MG63 (cell line): ENCODE measurements around the gene C1QTNF12. TPM values are rescaled to one million over a fixed set of nuclear protein-coding genes. Genes with fewer than 3 reads are reported as not detected.

Experiments used
- DNase-seq: peaks from one replicate; pipeline ENCODE4 v3.0.0-alpha.2; 2020
- H3K27me3 ChIP-seq: fragments of 250-450 bp; sonication (Bioruptor Pico); 2 replicates; pipeline ENCODE4 v1.5.1; 2020; ENCODE audit warnings: mild to moderate bottlenecking, moderate library complexity
- H3K36me3 ChIP-seq: fragments of 250-450 bp; sonication (Bioruptor Pico); 2 replicates; pipeline ENCODE4 v1.5.1; 2020; ENCODE audit warnings: mild to moderate bottlenecking, moderate library complexity
- H3K4me3 ChIP-seq: fragments of 250-450 bp; sonication (Bioruptor Pico); 2 replicates; pipeline ENCODE4 v1.5.1; 2020; ENCODE audit warnings: mild to moderate bottlenecking, moderate library complexity
- H3K9me3 ChIP-seq: fragments of 250-450 bp; sonication (Bioruptor Pico); 2 replicates; pipeline ENCODE4 v1.5.1; 2020; ENCODE audit warnings: mild to moderate bottlenecking, moderate library complexity
- total RNA-seq: library from RNA; depleted of rRNA; stranded (reverse); fragments of >200 nt; shearing (Covaris generic); gene quantifications from 2 replicates; pipeline ENCODE4 v1.2.3, GENCODE V29; 2014; ENCODE audit warnings: low replicate concordance

The C1QTNF12 gene
- total RNA-seq, 1 experiment from 2014 or later, result 0.26 TPM

- no peak for DNase-seq
- no peaks in the 10 kb centered on the region for H3K9me3 ChIP-seq
- H3K36me3 ChIP-seq, result peaks cover 73% of the 10 kb centered on the region
- H3K27me3 ChIP-seq, result no peaks in the 10 kb centered on the region
- no peak overlapping the region for H3K4me3 ChIP-seq
Observed at GRCh38 chr1:1268284-1268682, 21.8 kb upstream of the C1QTNF12 start.

DNA sequence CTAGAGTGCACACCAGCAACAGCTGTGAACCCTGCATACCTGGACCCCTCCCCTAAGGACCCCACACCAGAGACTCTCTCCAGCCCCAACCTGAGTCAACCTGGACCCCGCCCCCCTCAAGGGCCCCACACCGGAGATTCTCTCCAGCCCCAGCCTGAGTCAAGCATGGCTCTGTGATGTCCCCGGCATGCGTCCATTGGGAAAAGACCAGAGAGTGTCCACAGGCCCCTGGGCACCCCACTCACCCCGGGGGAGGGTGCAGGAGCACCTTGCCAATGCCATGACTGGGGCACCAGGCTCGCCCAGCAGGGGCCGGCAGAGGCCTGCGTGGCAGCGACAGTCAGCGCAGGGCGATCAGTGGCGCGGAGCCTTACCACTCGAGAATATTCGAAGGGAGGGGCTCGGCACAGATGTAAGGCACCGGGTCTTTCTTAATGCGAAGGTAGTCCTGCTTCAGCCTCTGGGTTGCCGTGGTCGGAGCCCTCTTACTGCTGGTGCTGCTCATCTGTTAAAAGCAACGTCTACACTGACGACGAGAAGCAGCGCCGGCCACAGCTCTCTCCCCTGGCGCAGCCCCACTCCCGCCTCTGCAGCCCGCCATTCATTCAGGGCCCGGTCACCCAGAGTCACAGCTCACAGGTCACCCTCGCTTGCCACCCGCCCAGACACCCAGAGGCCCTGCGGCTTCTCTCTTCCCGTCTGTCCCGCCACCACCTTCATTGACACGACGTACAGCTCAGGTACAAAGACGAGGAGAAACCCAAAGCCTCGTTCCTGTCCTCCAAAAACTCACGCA lies 21.2 kb upstream of the C1QTNF12 start:
- H3K36me3 ChIP-seq, result peaks cover 74% of the 10 kb centered on the region
- H3K9me3 ChIP-seq, result no peaks in the 10 kb centered on the region
- no peak for DNase-seq
- H3K4me3 ChIP-seq, result no peak overlapping the region
- no peaks in the 10 kb centered on the region for H3K27me3 ChIP-seq

DNA sequence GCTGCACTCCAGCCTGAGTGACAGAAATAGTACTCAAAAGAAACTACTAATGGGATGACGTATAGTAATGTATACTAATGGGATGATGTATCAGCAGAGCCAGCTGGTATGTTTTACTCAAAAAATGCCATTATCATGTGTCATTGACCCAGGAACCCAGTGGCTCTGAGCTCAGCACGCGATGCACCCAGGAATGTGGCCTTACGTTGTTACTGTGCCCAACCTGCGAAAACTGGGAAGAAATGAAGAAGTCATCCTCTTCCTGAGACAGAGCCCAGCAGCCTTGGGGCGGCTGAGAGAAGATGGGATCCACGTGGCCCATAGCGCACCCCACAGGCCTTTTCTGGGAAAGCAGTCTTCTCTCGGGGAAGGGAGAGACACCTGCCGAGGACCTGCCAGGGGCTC lies 18.3 kb upstream of the C1QTNF12 start:
- peaks cover 76% of the 10 kb centered on the region for H3K36me3 ChIP-seq
- H3K27me3 ChIP-seq, result no peaks in the 10 kb centered on the region
- no peaks in the 10 kb centered on the region for H3K9me3 ChIP-seq
- no peak overlapping the region for H3K4me3 ChIP-seq
- DNase-seq, result peak; percentile 83

- H3K4me3 ChIP-seq, result no peak overlapping the region
- H3K27me3 ChIP-seq, result no peaks in the 10 kb centered on the region
- H3K36me3 ChIP-seq, result peaks cover 79% of the 10 kb centered on the region
- DNase-seq, result no peak
- no peaks in the 10 kb centered on the region for H3K9me3 ChIP-seq
Observed at GRCh38 chr1:1264026-1264425, 17.5 kb upstream of the C1QTNF12 start.

GRCh38 chr1:1262758-1263157 lies 16.2 kb upstream of the C1QTNF12 start:
- peaks cover 72% of the 10 kb centered on the region for H3K36me3 ChIP-seq
- no peaks in the 10 kb centered on the region for H3K27me3 ChIP-seq
- H3K9me3 ChIP-seq, result no peaks in the 10 kb centered on the region
- H3K4me3 ChIP-seq, result no peak overlapping the region
- no peak for DNase-seq

- Histone ChIP-seq H3K27me3 (no peaks in the 10 kb centered on the region), H3K4me3 (no peak overlapping the region), H3K36me3 (peaks cover 65% of the 10 kb centered on the region), H3K9me3 (no peaks in the 10 kb centered on the region)
- DNase-seq, result no peak
Observed at GRCh38 chr1:1262071-1262470, 15.5 kb upstream of the C1QTNF12 start.

- H3K27me3 ChIP-seq, result no peaks in the 10 kb centered on the region
- no peak overlapping the region for H3K4me3 ChIP-seq
- H3K36me3 ChIP-seq, result peaks cover 63% of the 10 kb centered on the region
- no peaks in the 10 kb centered on the region for H3K9me3 ChIP-seq
- no peak for DNase-seq
Observed at GRCh38 chr1:1260843-1261560, 14.5 kb upstream of the C1QTNF12 start.

GRCh38 chr1:1259951-1260600 lies 13.6 kb upstream of the C1QTNF12 start:
- Histone ChIP-seq H3K27me3 (no peaks in the 10 kb centered on the region), H3K36me3 (peaks cover 61% of the 10 kb centered on the region), H3K4me3 (no peak overlapping the region), H3K9me3 (no peaks in the 10 kb centered on the region)
- no peak for DNase-seq

DNA sequence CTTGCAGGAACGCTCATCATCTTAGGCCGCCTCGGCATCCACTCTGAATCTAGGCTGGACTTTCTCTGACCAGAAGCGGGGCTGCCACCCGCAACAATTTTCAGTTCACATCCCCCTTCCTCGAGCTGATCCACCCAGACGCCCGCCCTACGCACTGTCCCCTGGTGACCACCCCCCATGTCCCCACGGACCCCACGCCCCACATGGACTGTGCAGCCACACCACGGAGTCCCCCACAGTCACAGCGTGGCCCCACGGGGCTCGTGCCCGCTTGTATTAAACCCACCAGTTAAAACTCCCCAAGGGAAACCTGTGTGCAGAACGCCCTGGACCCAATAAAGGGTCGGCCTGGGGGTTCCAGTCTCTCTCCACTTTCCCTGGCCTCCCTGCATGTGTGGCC lies 13.0 kb upstream of the C1QTNF12 start:
- Histone ChIP-seq H3K27me3 (no peaks in the 10 kb centered on the region), H3K36me3 (peaks cover 61% of the 10 kb centered on the region)

GRCh38 chr1:1259119-1259488 lies 12.6 kb upstream of the C1QTNF12 start:
- no peaks in the 10 kb centered on the region for H3K9me3 ChIP-seq
- peaks cover 58% of the 10 kb centered on the region for H3K36me3 ChIP-seq
- H3K4me3 ChIP-seq, result no peak overlapping the region
- no peak for DNase-seq
- H3K27me3 ChIP-seq, result no peaks in the 10 kb centered on the region

More for the DNA sequence above, 13.0 kb upstream of the C1QTNF12 start:
- DNase-seq, result no peak
- H3K9me3 ChIP-seq, result no peaks in the 10 kb centered on the region
- H3K4me3 ChIP-seq, result no peak overlapping the region

- no peaks in the 10 kb centered on the region for H3K27me3 ChIP-seq
- DNase-seq, result no peak
- no peak overlapping the region for H3K4me3 ChIP-seq
- H3K36me3 ChIP-seq, result peaks cover 55% of the 10 kb centered on the region
- no peaks in the 10 kb centered on the region for H3K9me3 ChIP-seq
Observed at GRCh38 chr1:1256956-1257871, 10.7 kb upstream of the C1QTNF12 start.

- Histone ChIP-seq H3K4me3 (no peak overlapping the region), H3K27me3 (no peaks in the 10 kb centered on the region), H3K36me3 (peaks cover 42% of the 10 kb centered on the region), H3K9me3 (no peaks in the 10 kb centered on the region)
- DNase-seq, result no peak
Observed at GRCh38 chr1:1255611-1256010, 9.1 kb upstream of the C1QTNF12 start.

DNA sequence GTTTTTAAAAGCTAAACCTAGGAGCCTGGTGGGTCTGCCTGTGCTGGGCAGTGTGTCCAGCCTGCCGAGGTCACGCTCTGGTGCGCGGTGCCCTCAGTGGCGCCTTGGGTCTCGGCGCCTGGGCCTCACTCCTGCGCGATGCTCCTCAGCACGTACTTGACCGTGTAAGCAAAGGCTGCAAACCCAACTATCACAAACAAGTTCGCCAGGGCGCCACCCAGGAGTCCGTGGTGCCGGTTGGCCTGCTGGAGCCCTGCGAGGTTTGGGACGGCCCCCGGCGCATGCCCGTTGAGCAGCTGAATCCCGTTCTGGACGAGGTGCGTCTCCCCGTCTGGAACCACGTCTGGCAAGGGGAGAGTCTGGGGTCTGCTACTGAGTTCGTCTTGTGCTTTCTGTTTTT lies 8.6 kb upstream of the C1QTNF12 start:
- no peak for DNase-seq
- Histone ChIP-seq H3K9me3 (no peaks in the 10 kb centered on the region), H3K36me3 (peaks cover 38% of the 10 kb centered on the region), H3K4me3 (no peak overlapping the region), H3K27me3 (no peaks in the 10 kb centered on the region)

DNA sequence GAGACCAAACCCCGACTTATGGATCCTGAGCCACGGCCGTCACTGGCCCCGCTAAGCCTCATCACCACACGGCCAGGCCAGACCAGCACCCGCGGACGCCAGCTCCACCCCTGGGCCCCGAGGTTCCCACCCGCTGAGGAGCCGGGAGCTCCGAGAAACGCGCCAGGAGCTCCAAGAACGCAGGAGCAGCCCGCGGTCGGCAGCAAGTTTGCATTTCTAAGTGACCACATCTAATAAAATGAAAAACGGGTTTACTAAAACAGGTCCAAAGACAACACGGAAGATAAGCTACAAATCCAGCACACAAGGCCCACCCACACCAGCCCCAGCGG lies 8.1 kb upstream of the C1QTNF12 start:
- Histone ChIP-seq H3K9me3 (no peaks in the 10 kb centered on the region), H3K36me3 (peaks cover 34% of the 10 kb centered on the region), H3K27me3 (no peaks in the 10 kb centered on the region), H3K4me3 (no peak overlapping the region)
- DNase-seq, result no peak

DNA sequence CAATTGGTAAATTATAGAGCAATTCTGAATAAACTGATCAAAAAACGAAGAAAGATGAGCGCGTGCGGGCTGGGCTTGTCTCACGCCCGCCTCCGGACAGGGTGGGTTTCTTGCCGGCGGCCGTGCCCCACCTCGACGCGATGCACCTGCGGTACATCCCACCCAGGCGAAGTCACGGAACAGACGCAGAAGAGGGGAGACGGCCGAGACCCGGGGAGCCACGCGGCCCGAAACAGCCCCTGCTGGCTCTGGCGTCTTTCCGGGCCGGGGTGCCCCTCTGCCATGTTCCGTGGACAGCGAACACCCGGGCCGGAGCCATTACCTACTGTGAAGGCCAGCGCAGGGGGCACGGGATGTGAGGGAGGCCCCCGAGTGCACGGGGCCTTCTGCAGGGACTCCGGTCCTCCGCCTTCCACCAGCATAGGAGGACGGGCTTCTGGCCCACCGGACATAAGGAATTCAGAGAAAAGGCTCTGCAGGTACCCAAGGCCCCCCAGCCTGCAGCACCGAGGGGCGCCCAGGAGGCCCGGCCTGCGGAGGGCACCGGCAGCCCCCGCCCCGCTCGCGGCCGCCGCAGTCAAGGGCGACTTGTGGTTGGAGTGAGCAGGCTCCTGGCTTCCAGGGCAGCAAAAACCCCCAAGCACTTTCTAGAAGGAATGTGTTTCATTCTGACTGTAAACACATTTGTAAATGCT lies 7.6 kb upstream of the C1QTNF12 start:
- DNase-seq, result no peak
- no peaks in the 10 kb centered on the region for H3K9me3 ChIP-seq
- no peak overlapping the region for H3K4me3 ChIP-seq
- no peaks in the 10 kb centered on the region for H3K27me3 ChIP-seq
- H3K36me3 ChIP-seq, result peaks cover 33% of the 10 kb centered on the region

GRCh38 chr1:1253314-1253713 lies 6.8 kb upstream of the C1QTNF12 start:
- Histone ChIP-seq H3K9me3 (no peaks in the 10 kb centered on the region), H3K4me3 (no peak overlapping the region), H3K27me3 (no peaks in the 10 kb centered on the region), H3K36me3 (peaks cover 33% of the 10 kb centered on the region)
- DNase-seq, result no peak
